ENCODE results near the gene DLG4. TPM values are rescaled to one million over a fixed set of nuclear protein-coding genes. Genes with fewer than 3 reads are reported as not detected.

Gene DLG4
- polyA plus RNA-seq (ENCODE audit: insufficient read depth in 1 of 5, insufficient read length in 5 of 5, low replicate concordance in 1 of 5): 10 to 100 TPM; 33.6 to 62.3 (median 45.4) TPM
- long read RNA-seq, donor 1, partial matches to known transcripts: 29 of 57 reads
- long read RNA-seq, donor 1, other reads (novel, unspliced or antisense): 22 of 57 reads
- long read RNA-seq, donor 2, partial matches to known transcripts: 0 of 4 reads
- long read RNA-seq, donor 2, other reads (novel, unspliced or antisense): 0 of 4 reads
- long read RNA-seq, donor 3, partial matches to known transcripts: 111 of 131 reads
- long read RNA-seq, donor 3, other reads (novel, unspliced or antisense): 18 of 131 reads
- long read RNA-seq, donor 4, partial matches to known transcripts: 39 of 51 reads
- long read RNA-seq, donor 4, other reads (novel, unspliced or antisense): 7 of 51 reads
- long read RNA-seq, donor 5, partial matches to known transcripts: 0 of 1 reads
- long read RNA-seq, donor 5, other reads (novel, unspliced or antisense): 0 of 1 reads
- long read RNA-seq, donor 6, partial matches to known transcripts: 0 of 8 reads
- long read RNA-seq, donor 6, other reads (novel, unspliced or antisense): 0 of 8 reads
- long read RNA-seq, donor 7, transcript DLG4-208 (2 exons, 1,894 nt): major isoform, 5 of 8 reads
- long read RNA-seq, donor 7, partial matches to known transcripts: 0 of 8 reads
- long read RNA-seq, donor 7, other reads (novel, unspliced or antisense): 0 of 8 reads
- long read RNA-seq, donor 8, partial matches to known transcripts: 0 of 1 reads
- long read RNA-seq, donor 8, other reads (novel, unspliced or antisense): 0 of 1 reads

DNA sequence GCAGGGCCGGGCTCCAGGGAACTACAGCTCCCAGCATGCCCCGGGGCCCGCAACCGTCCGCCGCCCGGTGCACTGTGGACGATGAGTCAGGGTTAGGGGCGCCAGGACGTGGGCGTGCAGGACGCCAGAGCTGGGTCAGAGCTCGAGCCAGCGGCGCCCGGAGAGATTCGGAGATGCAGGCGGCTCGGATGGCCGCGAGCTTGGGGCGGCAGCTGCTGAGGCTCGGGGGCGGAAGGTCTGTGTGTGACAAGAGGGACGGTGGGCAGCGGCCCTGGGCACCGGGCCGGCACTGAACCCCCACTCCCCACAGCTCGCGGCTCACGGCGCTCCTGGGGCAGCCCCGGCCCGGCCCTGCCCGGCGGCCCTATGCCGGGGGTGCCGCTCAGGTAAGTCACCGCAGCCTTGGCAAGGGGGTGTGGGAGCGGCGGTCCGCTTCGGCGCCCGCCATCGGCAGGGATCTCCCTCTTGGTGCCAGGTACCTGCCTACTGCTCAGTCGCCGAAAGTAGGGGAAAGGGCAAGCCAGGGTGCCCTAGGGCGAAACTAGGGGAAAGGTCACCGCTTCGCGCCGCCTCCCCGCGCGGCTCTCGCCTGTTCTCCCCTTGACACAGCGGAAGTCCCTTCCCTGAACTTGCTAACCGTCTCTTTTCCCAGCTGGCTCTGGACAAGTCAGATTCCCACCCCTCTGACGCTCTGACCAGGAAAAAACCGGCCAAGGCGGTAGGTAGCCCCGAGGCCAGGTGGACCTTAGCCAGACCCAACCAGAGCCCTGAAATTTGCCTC, at the start of gene DLG4, which contains the start of gene ACADVL:
DLG4 (minus strand) TSS at position 25 of the 781 bp plus-strand sequence.
ACADVL (plus strand) TSS at position 127 of the 781 bp plus-strand sequence; CDS start at position 174, 47 bp downstream.
- peak; percentile 83 to 86 for DNase-seq

GRCh38 chr17:7266784-7267183, 47.1 kb upstream of the DLG4 start:
- no peak for DNase-seq

GRCh38 chr17:7263801-7264078, 44.1 kb upstream of the DLG4 start:
- no peak for DNase-seq

GRCh38 chr17:7262935-7263800, 43.5 kb upstream of the DLG4 start:
- peak; percentile 27 to 28 for DNase-seq

DNA sequence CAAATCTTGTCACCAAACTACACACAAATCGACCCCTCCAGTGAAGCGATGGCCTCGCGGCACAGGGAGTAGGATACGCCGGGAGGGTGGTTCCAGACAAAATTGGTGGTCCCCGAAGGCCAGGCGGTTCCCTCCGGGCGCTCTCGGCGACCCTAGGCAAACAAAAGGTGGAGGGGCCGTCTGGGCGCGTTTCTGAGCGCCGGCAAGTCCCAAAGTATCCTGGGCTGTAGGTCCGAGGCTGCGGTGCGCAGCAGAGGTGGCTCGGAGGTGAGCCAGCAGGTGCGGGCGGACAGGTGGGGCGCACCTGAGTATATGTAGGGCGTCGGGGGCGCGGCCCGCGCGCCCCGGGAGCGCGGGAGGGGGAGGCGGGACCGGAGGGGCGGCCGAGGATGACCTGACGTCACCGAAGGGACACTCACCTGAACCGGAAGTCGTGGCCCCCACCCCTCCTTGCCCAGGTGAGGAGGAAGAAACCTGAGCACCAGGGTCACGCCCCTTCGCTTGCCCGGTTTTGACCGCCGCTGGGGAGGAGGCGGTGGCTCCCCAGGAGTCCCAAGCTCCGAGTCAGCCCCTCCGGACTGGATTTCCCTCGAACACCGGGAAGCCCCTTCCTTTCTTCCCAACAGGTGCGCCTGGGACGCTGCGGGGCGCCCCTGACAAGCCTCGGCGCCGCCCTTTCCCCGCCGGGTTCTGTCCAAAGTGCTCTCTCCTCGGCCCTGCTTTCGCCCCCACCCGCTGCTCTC, 42.7 kb upstream of the DLG4 start, which contains the start of gene CLDN7:
CLDN7 (minus strand) TSS at position 287 of the 743 bp plus-strand sequence. CDS start 435 bp downstream, outside the sequence.
- DNase-seq: peak; percentile 73 to 81

- DNase-seq: no peak
Measured at GRCh38 chr17:7261379-7262191, 41.9 kb upstream of the DLG4 start.

DNA sequence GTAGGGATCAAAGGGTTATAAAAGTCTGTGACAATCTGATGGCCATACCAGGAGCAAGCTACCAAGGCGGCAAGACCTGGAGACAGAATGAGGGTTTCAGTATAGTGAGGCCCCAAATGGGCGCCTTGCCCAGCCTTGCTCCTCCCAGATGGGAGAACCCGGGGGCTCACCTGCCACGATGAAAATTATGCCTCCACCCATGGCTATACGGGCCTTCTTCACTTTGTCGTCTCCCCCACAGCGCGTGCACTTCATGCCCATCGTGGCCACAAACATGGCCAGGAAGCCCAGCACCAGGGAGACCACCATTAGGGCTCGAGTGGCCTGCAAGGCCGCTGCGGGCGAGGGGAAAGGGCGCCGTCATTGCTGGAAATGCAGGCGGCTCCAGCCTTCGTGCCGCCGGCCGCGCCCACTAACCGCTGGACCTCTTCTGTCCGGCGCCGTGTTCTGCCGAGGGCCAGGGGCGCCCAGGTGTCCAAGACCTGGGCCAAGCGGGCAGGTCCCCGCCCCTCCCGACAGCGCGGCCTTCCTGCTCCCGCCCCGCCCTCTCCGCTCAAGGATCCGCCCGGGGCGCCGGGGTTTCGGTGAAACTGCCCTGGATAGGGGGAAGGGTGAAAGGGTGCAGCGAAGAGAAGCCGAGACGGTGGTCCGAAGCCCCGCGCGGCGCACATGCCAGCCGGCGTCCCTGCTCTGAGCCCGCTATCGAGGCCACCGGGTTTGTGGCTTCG, 41.2 kb upstream of the DLG4 start:
- DNase-seq: peak; percentile 32 to 43

DNA sequence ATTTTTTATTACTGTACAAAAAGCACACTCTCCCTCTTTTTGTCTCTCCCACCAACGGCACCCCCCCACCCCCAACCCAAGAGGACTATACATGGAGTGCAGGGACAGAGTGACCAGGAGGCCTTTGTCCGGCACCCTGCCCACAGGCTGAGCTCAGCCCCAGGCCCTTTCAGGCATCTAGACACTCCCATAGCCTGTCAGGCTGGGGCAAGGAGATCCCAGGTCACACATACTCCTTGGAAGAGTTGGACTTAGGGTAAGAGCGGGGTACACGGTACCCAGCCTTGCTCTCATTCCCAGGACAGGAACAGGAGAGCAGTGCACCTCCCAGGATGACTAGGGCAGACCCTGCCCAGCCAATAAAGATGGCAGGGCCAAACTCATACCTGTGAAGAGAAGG, 40.5 kb upstream of the DLG4 start:
- no peak for DNase-seq

DNA sequence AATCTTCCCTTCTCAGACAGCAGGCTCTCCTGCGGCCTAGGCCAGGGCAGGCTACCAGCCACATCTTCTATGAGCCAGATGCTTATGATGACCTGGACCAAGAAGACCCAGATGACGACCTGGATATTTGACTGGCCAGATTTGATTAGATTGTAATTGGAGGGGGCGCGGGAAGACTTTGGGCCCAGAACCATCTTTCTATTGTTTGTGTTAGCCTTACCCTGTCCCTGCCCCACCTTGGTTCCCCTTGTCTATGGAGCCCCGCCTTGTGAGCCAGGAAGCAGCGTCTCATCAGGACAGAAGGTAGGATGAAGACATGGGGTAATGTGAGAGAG, 39.9 kb upstream of the DLG4 start:
- DNase-seq: no peak

GRCh38 chr17:7258731-7259554, 39.3 kb upstream of the DLG4 start:
- no peak for DNase-seq

DNA sequence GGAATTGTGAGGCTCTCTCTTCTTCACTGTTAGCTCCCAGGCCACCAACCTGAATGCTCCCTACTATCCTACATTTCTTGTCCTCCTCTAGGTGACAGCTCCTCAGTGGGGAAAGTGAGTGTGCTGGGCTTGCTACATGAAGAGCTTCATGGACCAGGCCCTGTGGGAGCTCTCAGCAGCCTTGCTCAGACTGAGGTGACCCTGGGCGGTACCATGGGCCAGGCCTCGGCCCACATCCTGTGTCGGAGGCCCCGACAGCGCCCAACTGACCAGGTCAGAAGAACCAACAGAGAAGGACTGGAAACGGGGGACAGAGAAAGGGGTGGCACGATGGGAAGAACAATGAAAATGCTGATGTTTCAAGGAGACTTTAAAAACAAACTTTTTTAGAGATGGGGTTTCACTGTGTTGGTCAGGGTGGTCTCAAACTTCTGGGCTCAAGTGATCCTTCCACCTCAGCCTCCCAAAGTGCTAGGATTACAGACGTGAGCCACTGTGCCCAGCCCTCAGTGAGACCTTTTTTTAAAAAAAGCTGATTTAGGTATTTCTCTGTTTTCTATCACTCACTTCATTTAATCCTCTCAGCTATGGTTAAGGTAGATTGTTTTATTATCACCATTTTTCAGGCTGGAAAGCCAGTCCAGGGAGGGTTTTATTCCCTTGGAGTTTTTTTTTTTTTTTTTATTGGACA, 37.3 kb upstream of the DLG4 start:
- no peak for DNase-seq

DNA sequence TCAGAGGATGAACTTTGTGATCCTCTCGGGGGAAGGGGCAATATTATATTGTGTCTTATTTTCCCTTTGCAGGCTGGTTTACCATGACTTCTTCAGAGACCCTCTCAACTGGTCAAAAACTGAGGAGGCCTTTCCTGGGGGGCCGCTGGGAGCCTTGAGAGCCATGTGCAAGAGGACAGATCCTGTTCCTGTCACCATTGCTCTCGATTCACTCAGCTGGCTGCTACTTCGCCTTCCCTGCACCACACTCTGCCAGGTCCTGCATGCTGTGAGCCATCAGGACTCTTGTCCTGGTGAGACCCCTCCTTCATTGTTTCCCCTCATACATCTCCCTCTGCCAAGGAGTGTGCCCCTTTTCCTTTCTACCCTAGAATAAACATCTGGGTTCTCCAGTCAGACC, 34.9 kb upstream of the DLG4 start:
- DNase-seq: no peak

DNA sequence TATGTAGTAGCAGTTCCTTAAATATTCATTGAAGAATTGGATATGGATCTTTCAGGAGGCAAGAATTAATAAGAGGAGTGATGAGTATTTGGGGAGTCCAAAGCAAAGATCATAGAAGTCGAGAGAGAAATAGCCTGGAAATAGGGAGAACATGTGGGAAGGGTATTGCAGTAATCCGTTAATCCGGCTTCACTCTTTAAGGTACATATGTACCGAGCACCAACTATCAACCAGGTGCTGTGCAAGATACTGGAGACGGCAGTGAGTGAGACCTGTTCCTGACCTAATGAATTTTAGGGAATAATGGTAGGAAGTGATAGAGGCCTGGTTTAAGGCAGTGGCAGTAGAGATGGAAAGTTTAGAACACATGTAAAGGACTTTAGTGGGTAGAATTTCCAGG, 33.4 kb upstream of the DLG4 start:
- no peak for DNase-seq

GRCh38 chr17:7252176-7253043, 32.8 kb upstream of the DLG4 start, which contains the start of gene ELP5:
Gene ELP5 (plus strand): TSS chr17:7252215. CDS start chr17:7252551, 336 bp downstream.
- peak; percentile 99 to 100 for DNase-seq

DNA sequence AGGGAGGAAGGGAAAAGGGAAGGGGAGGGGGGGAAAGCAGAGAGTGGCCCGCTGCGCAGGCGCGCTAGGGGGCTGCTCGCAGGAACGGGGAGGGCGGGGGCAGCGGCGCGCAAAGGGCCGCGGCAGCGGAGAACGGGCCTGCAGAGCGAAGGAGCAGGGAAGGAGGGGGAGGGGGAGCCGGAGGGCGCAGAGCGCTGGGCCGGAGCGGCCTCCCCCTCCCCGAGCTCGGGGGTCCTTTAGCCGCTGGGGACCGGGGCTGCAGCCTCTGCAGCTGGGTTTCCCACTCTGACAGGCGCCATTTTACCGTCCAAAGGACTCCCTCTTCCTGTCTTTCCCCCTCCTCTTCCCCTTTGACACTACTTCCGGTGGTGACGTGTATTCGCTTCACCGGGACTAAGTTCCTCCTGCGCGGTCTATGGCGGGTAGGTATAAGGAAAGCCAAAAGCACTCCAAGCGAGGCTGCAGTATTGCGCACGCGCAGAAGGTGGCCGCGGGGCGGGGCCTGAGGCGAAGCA, 32.1 kb upstream of the DLG4 start, which contains the start of gene CTDNEP1:
CTDNEP1 (minus strand) TSS at position 74 of the 515 bp plus-strand sequence. CDS start 438 bp downstream, outside the sequence.
- no peak for DNase-seq
